ENCODE results near the gene CSMD2. TPM values are rescaled to one million over a fixed set of nuclear protein-coding genes. Genes with fewer than 3 reads are reported as not detected.

CSMD2 gene
- total and polyA plus RNA-seq, 4 donors, result 0.25 to 2.4 (median 1.7) TPM

- Histone ChIP-seq H3K27ac (ENCODE audit: low read depth in 1 of 2, low read length in 2 of 2) (no peak overlapping the region), H3K4me1 (ENCODE audit: control insufficient read depth in 1 of 2, insufficient read depth in 2 of 2, low read length in 2 of 2) (no peaks in the 10 kb centered on the region), H3K27me3 (ENCODE audit: control insufficient read depth in 1 of 2, insufficient read depth in 2 of 2, low read length in 1 of 2) (peaks cover 0 to under 1% of the 10 kb centered on the region in 2 donors), H3K36me3 (ENCODE audit: control insufficient read depth in 1 of 2, insufficient read depth in 2 of 2, low read length in 1 of 2) (no peaks in the 10 kb centered on the region), H3K4me3 (ENCODE audit: low read length in 2 of 2) (no peak overlapping the region), H3K9me3 (ENCODE audit: control insufficient read depth, low read length) (no peaks in the 10 kb centered on the region)
- DNase-seq, result no peak
- 77 to 90% methylated on average over 1 of the region's 1 CpG for WGBS, 2 donors
- intact Hi-C loops (cut with DNase I), result no loop called here
- no peak for ATAC-seq (ENCODE audit: low FRiP score)
Observed at GRCh38 chr1:33850481-33850880, 314.5 kb downstream of the CSMD2 start.

GRCh38 chr1:33849211-33849610 lies 315.8 kb downstream of the CSMD2 start:
- Histone ChIP-seq H3K36me3 (ENCODE audit: control insufficient read depth in 1 of 2, insufficient read depth in 2 of 2, low read length in 1 of 2) (no peaks in the 10 kb centered on the region), H3K27ac (ENCODE audit: low read depth in 1 of 2, low read length in 2 of 2) (no peak overlapping the region), H3K27me3 (ENCODE audit: control insufficient read depth in 1 of 2, insufficient read depth in 2 of 2, low read length in 1 of 2) (no peaks in the 10 kb centered on the region), H3K4me1 (ENCODE audit: control insufficient read depth in 1 of 2, insufficient read depth in 2 of 2, low read length in 2 of 2) (no peaks in the 10 kb centered on the region), H3K4me3 (ENCODE audit: low read length in 2 of 2) (no peak overlapping the region), H3K9me3 (ENCODE audit: control insufficient read depth, low read length) (no peaks in the 10 kb centered on the region)
- WGBS, 2 donors, result 81 to 86% methylated on average over 1 of the region's 1 CpG
- no peak for ATAC-seq (ENCODE audit: low FRiP score)
- intact Hi-C loops (cut with DNase I), result loop anchor here in 1 of 2 donors (10.0 kb wide), 1 partner anchor 166 kb away; no protein-coding TSS in a partner anchor
- DNase-seq, result no peak

GRCh38 chr1:33848205-33848937 lies 316.7 kb downstream of the CSMD2 start:
- 47 to 59% methylated on average over 4 of the region's 4 CpGs for WGBS, 2 donors
- Histone ChIP-seq H3K36me3 (ENCODE audit: control insufficient read depth in 1 of 2, insufficient read depth in 2 of 2, low read length in 1 of 2) (no peaks in the 10 kb centered on the region), H3K4me1 (ENCODE audit: control insufficient read depth in 1 of 2, insufficient read depth in 2 of 2, low read length in 2 of 2) (no peaks in the 10 kb centered on the region), H3K27ac (ENCODE audit: low read depth in 1 of 2, low read length in 2 of 2) (no peak overlapping the region), H3K9me3 (ENCODE audit: control insufficient read depth, low read length) (no peaks in the 10 kb centered on the region), H3K27me3 (ENCODE audit: control insufficient read depth in 1 of 2, insufficient read depth in 2 of 2, low read length in 1 of 2) (no peaks in the 10 kb centered on the region), H3K4me3 (ENCODE audit: low read length in 2 of 2) (no peak overlapping the region)
- no peak for ATAC-seq (ENCODE audit: low FRiP score)
- intact Hi-C loops (cut with DNase I), result loop anchor here in 1 of 2 donors (10.0 kb wide), 1 partner anchor 166 kb away; no protein-coding TSS in a partner anchor
- DNase-seq, result no peak

GRCh38 chr1:33846861-33847260 lies 318.2 kb downstream of the CSMD2 start:
- intact Hi-C loops (cut with DNase I), result loop anchor here in 1 of 2 donors (10.0 kb wide), 1 partner anchor 168 kb away; no protein-coding TSS in a partner anchor
- H3K36me3 ChIP-seq (ENCODE audit: control insufficient read depth in 1 of 2, insufficient read depth in 2 of 2, low read length in 1 of 2), result no peaks in the 10 kb centered on the region
- 91 to 97% methylated on average over 8 of the region's 8 CpGs for WGBS, 2 donors

GRCh38 chr1:33844166-33844565 lies 320.9 kb downstream of the CSMD2 start:
- H3K4me1 ChIP-seq (ENCODE audit: control insufficient read depth in 1 of 2, insufficient read depth in 2 of 2, low read length in 2 of 2), result no peaks in the 10 kb centered on the region
- intact Hi-C loops (cut with DNase I), result loop anchor here in 1 of 2 donors (10.0 kb wide), 1 partner anchor 171 kb away; no protein-coding TSS in a partner anchor
- H3K4me3 ChIP-seq (ENCODE audit: low read length in 2 of 2), result no peak overlapping the region
- no peaks in the 10 kb centered on the region for H3K9me3 ChIP-seq (ENCODE audit: control insufficient read depth, low read length)
- H3K27me3 ChIP-seq (ENCODE audit: control insufficient read depth in 1 of 2, insufficient read depth in 2 of 2, low read length in 1 of 2), result no peaks in the 10 kb centered on the region
- DNase-seq (no peak), ATAC-seq (ENCODE audit: low FRiP score) (no peak)
- no peak overlapping the region for H3K27ac ChIP-seq (ENCODE audit: low read depth in 1 of 2, low read length in 2 of 2)
- WGBS, 2 donors, result 83 to 87% methylated on average over 5 of the region's 5 CpGs
- no peaks in the 10 kb centered on the region for H3K36me3 ChIP-seq (ENCODE audit: control insufficient read depth in 1 of 2, insufficient read depth in 2 of 2, low read length in 1 of 2)

More at GRCh38 chr1:33846861-33847260, 318.2 kb downstream of the CSMD2 start:
- Histone ChIP-seq H3K27ac (ENCODE audit: low read depth in 1 of 2, low read length in 2 of 2) (no peak overlapping the region), H3K27me3 (ENCODE audit: control insufficient read depth in 1 of 2, insufficient read depth in 2 of 2, low read length in 1 of 2) (no peaks in the 10 kb centered on the region), H3K4me1 (ENCODE audit: control insufficient read depth in 1 of 2, insufficient read depth in 2 of 2, low read length in 2 of 2) (no peaks in the 10 kb centered on the region), H3K4me3 (ENCODE audit: low read length in 2 of 2) (no peak overlapping the region), H3K9me3 (ENCODE audit: control insufficient read depth, low read length) (no peaks in the 10 kb centered on the region)
- DNase-seq, result peak in 1 of 2 donors; percentile 76
- no peak for ATAC-seq (ENCODE audit: low FRiP score)

GRCh38 chr1:33842348-33842747 lies 322.7 kb downstream of the CSMD2 start:
- H3K9me3 ChIP-seq (ENCODE audit: control insufficient read depth, low read length), result no peaks in the 10 kb centered on the region
- no peak overlapping the region for H3K27ac ChIP-seq (ENCODE audit: low read depth in 1 of 2, low read length in 2 of 2)
- no peaks in the 10 kb centered on the region for H3K36me3 ChIP-seq (ENCODE audit: control insufficient read depth in 1 of 2, insufficient read depth in 2 of 2, low read length in 1 of 2)
- WGBS, 2 donors, result 92% methylated on average over 5 of the region's 5 CpGs
- intact Hi-C loops (cut with DNase I), result loop anchor here in 1 of 2 donors (10.0 kb wide), 1 partner anchor 172 kb away; no protein-coding TSS in a partner anchor
- DNase-seq (no peak), ATAC-seq (ENCODE audit: low FRiP score) (no peak)
- no peak overlapping the region for H3K4me3 ChIP-seq (ENCODE audit: low read length in 2 of 2)
- no peaks in the 10 kb centered on the region for H3K27me3 ChIP-seq (ENCODE audit: control insufficient read depth in 1 of 2, insufficient read depth in 2 of 2, low read length in 1 of 2)
- no peaks in the 10 kb centered on the region for H3K4me1 ChIP-seq (ENCODE audit: control insufficient read depth in 1 of 2, insufficient read depth in 2 of 2, low read length in 2 of 2)

- Histone ChIP-seq H3K36me3 (ENCODE audit: control insufficient read depth in 1 of 2, insufficient read depth in 2 of 2, low read length in 1 of 2) (no peaks in the 10 kb centered on the region), H3K27ac (ENCODE audit: low read depth in 1 of 2, low read length in 2 of 2) (no peak overlapping the region), H3K9me3 (ENCODE audit: control insufficient read depth, low read length) (no peaks in the 10 kb centered on the region), H3K4me3 (ENCODE audit: low read length in 2 of 2) (no peak overlapping the region), H3K4me1 (ENCODE audit: control insufficient read depth in 1 of 2, insufficient read depth in 2 of 2, low read length in 2 of 2) (no peaks in the 10 kb centered on the region), H3K27me3 (ENCODE audit: control insufficient read depth in 1 of 2, insufficient read depth in 2 of 2, low read length in 1 of 2) (no peaks in the 10 kb centered on the region)
- DNase-seq, result no peak
- intact Hi-C loops (cut with DNase I), result loop anchor here in 1 of 2 donors (10.0 kb wide), 1 partner anchor 173 kb away; no protein-coding TSS in a partner anchor
- no peak for ATAC-seq (ENCODE audit: low FRiP score)
- WGBS, 2 donors, result 63 to 73% methylated on average over 1 of the region's 1 CpG
Observed at GRCh38 chr1:33841494-33841893, 323.5 kb downstream of the CSMD2 start.

GRCh38 chr1:33837635-33838034 lies 327.4 kb downstream of the CSMD2 start:
- H3K27me3 ChIP-seq (ENCODE audit: control insufficient read depth in 1 of 2, insufficient read depth in 2 of 2, low read length in 1 of 2), result no peaks in the 10 kb centered on the region
- ATAC-seq (ENCODE audit: low FRiP score) (no peak), DNase-seq (no peak)
- H3K4me3 ChIP-seq (ENCODE audit: low read length in 2 of 2), result no peak overlapping the region
- no peaks in the 10 kb centered on the region for H3K36me3 ChIP-seq (ENCODE audit: control insufficient read depth in 1 of 2, insufficient read depth in 2 of 2, low read length in 1 of 2)
- WGBS, 2 donors, result 90 to 91% methylated on average over 3 of the region's 3 CpGs
- H3K9me3 ChIP-seq (ENCODE audit: control insufficient read depth, low read length), result no peaks in the 10 kb centered on the region
- H3K4me1 ChIP-seq (ENCODE audit: control insufficient read depth in 1 of 2, insufficient read depth in 2 of 2, low read length in 2 of 2), result no peaks in the 10 kb centered on the region
- H3K27ac ChIP-seq (ENCODE audit: low read depth in 1 of 2, low read length in 2 of 2), result no peak overlapping the region
- intact Hi-C loops (cut with DNase I), result no loop called here

- no peaks in the 10 kb centered on the region for H3K9me3 ChIP-seq (ENCODE audit: control insufficient read depth, low read length)
- no peaks in the 10 kb centered on the region for H3K27me3 ChIP-seq (ENCODE audit: control insufficient read depth in 1 of 2, insufficient read depth in 2 of 2, low read length in 1 of 2)
- H3K36me3 ChIP-seq (ENCODE audit: control insufficient read depth in 1 of 2, insufficient read depth in 2 of 2, low read length in 1 of 2), result no peaks in the 10 kb centered on the region
- DNase-seq, result no peak
- 90 to 94% methylated on average over 4 of the region's 4 CpGs for WGBS, 2 donors
- H3K4me3 ChIP-seq (ENCODE audit: low read length in 2 of 2), result no peak overlapping the region
- no peak overlapping the region for H3K27ac ChIP-seq (ENCODE audit: low read depth in 1 of 2, low read length in 2 of 2)
- ATAC-seq (ENCODE audit: low FRiP score), result no peak
- H3K4me1 ChIP-seq (ENCODE audit: control insufficient read depth in 1 of 2, insufficient read depth in 2 of 2, low read length in 2 of 2), result no peaks in the 10 kb centered on the region
- intact Hi-C loops (cut with DNase I), result no loop called here
Observed at GRCh38 chr1:33836911-33837310, 328.1 kb downstream of the CSMD2 start.
